Testis (tissue), 5 donors: ENCODE results near the gene ELF5. TPM values are rescaled to one million over a fixed set of nuclear protein-coding genes. Genes with fewer than 3 reads are reported as not detected.

ENCODE experiments used
- DNase-seq: peaks from one replicate; pipeline ENCODE4 v3.0.0-alpha.2; 2019
- H3K27ac ChIP-seq, 2 donors: fragments of 200-600 bp; sonication (generic); one replicate each; pipeline ENCODE4 v1.5.1; 2019
- H3K27me3 ChIP-seq: fragments of 200-600 bp; sonication (generic); one replicate; pipeline ENCODE4 v1.5.1; 2019
- H3K36me3 ChIP-seq: fragments of 200-600 bp; sonication (generic); one replicate; pipeline ENCODE4 v1.5.1; 2017; ENCODE audit warnings: low read depth; ENCODE audit errors: missing control alignments
- H3K4me1 ChIP-seq: fragments of 200-600 bp; sonication (generic); one replicate; pipeline ENCODE4 v1.5.1; 2019
- H3K4me3 ChIP-seq, 2 donors: fragments of 200-600 bp; sonication (generic); one replicate each; pipeline ENCODE4 v1.5.1; 2017 to 2019
- H3K9me3 ChIP-seq: fragments of 200-600 bp; sonication (generic); one replicate; pipeline ENCODE4 v1.5.1; 2017
- POLR2A ChIP-seq: fragments of 450-650 bp; IDR thresholded peaks from one replicate; pipeline ENCODE4 v1.6.1; 2017; ENCODE audit warnings: antibody characterized with exemption, mild to moderate bottlenecking, moderate library complexity
- WGBS, 2 donors: methylation state at CpG; one replicate each; pipeline ENCODE4 v1.1.5; 2018; 5-methylcytosine and 5-hydroxymethylcytosine counted together
- intact Hi-C: fragments of 100-400 bp; cut with DNase I; formaldehyde crosslinking; loops from one replicate; pipeline ENCODE4 v1.15.1; 2023; ENCODE audit warnings: low total_unique reads
- long read RNA-seq, 2 donors: transcript quantifications; one replicate each; lab custom pipeline, GENCODE V29; 2026
- polyA plus RNA-seq: library from polyadenylated mRNA; stranded (reverse); fragments of 350-450 nt; fragmentation: Illumina TruSeq; extraction: RNeasy Lipid Tissue Mini Kit (QIAGEN cat#74804); gene quantifications from one replicate; pipeline ENCODE4 v1.2.3, GENCODE V29; 2014; ENCODE audit warnings: low read depth, low replicate concordance; ENCODE audit not compliant: insufficient read depth
- total RNA-seq, 2 donors: library from RNA; depleted of rRNA; stranded (reverse); fragments of >200 nt; gene quantifications; one replicate each; pipeline ENCODE4 v1.2.3, GENCODE V29; 2016
- TF ChIP-seq, protein P1 (sequence below), 3 experiments: fragments of 450-650 bp in 2 of 3; fragments of 200-600 bp in 1 of 3; sonication (generic) in 1 of 3; IDR thresholded peaks; one replicate each; pipeline ENCODE4 v1.5.1; 2016 to 2019; ENCODE audit warnings: antibody characterized with exemption in 3 of 3, mild to moderate bottlenecking in 2 of 3, moderate library complexity in 1 of 3

Gene ELF5
- under 1 TPM; 0.43 to 0.63 TPM for total RNA-seq
- 0.34 TPM for polyA plus RNA-seq
- long read RNA-seq, donor 1: 0 reads
- long read RNA-seq, donor 2: 0 reads

DNA sequence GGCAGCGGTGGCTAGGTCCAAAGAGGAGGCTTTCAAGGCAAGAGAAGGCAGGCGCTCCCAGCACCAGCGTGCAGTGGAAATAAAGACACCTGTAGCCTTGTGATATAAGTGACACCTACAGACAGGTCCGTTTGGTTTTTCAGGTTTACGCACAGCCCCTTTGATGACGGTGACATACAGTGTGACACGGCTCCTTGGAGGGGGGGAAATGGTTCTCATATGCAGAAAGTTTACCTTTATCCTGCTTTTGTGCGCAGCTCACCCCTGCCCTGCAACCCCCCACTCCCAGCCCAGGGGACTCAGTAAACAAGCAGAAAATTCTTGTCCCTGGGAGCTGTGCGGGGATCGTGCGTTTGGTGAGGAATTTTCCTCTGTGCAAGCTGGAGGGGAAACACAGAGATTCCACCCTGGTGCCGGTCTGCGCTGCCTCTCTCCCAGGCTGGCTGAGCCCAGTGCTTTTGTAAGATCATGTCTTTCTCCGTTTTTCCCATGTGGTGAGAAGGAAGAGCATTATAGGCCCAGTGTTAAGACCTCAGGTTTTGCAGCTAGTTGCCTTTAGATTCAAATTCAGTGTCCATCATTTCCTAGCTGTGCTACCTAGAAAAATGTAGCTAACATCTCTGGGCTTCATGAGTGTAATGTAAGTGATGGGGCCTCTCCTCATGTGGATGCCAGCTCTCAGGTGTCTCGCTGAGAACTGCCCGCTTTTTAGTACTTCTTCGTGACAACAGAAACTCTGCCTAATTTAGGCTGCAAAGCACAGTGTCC lies at the start of gene ELF5:
Gene ELF5, minus strand, starts transcription at position 113 of the 768 bp plus-strand sequence. CDS start 8,045 bp downstream, outside the sequence.
- no peak within 1 kb of the TSS for H3K27ac ChIP-seq
- no peaks in the 10 kb centered on the region for H3K4me1 ChIP-seq
- DNase-seq: no peak
- no peaks in the 10 kb centered on the region for H3K9me3 ChIP-seq
- no peak within 1 kb of the TSS for H3K4me3 ChIP-seq
- intact Hi-C loops: no loop called here
- TF ChIP-seq POLR2A: no peak
- TF ChIP-seq, protein P1, sequence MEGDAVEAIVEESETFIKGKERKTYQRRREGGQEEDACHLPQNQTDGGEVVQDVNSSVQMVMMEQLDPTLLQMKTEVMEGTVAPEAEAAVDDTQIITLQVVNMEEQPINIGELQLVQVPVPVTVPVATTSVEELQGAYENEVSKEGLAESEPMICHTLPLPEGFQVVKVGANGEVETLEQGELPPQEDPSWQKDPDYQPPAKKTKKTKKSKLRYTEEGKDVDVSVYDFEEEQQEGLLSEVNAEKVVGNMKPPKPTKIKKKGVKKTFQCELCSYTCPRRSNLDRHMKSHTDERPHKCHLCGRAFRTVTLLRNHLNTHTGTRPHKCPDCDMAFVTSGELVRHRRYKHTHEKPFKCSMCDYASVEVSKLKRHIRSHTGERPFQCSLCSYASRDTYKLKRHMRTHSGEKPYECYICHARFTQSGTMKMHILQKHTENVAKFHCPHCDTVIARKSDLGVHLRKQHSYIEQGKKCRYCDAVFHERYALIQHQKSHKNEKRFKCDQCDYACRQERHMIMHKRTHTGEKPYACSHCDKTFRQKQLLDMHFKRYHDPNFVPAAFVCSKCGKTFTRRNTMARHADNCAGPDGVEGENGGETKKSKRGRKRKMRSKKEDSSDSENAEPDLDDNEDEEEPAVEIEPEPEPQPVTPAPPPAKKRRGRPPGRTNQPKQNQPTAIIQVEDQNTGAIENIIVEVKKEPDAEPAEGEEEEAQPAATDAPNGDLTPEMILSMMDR (IDR thresholded peaks at IDR 0.05): no peak
- WGBS, 2 donors: 62 to 65% methylated on average over 17 of the region's 17 CpGs
- H3K36me3 ChIP-seq: no peaks in the 10 kb centered on the region
- no peaks in the 10 kb centered on the region for H3K27me3 ChIP-seq

DNA sequence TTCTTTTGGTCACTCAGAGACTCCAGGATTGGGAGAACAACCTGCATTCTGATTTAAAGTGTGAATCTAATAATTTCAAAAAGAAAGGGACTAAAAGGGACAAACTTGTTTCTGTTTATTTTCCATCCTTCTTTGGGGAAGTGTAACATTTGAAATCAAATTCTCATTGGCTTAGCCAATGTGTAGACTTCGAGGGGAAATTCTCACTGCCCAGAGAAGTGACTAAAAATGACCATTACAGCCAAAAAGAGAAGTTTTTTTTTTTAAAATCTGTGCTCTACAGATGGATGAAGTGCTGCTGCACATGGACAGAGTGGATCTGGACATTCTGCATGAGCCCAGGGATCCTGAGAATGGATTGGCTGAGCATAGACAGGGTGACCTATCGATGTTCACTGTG lies 49.4 kb upstream of the ELF5 start:
- H3K4me3 ChIP-seq: no peak overlapping the region
- no peak for TF ChIP-seq POLR2A
- TF ChIP-seq, protein P1 (IDR thresholded peaks at IDR 0.05): no peak
- no peaks in the 10 kb centered on the region for H3K9me3 ChIP-seq
- no peaks in the 10 kb centered on the region for H3K27me3 ChIP-seq
- no peaks in the 10 kb centered on the region for H3K4me1 ChIP-seq
- intact Hi-C loops: no loop called here
- no peaks in the 10 kb centered on the region for H3K36me3 ChIP-seq
- 79 to 84% methylated on average over 2 of the region's 2 CpGs for WGBS, 2 donors
- no peak for DNase-seq
- H3K27ac ChIP-seq: no peak overlapping the region

DNA sequence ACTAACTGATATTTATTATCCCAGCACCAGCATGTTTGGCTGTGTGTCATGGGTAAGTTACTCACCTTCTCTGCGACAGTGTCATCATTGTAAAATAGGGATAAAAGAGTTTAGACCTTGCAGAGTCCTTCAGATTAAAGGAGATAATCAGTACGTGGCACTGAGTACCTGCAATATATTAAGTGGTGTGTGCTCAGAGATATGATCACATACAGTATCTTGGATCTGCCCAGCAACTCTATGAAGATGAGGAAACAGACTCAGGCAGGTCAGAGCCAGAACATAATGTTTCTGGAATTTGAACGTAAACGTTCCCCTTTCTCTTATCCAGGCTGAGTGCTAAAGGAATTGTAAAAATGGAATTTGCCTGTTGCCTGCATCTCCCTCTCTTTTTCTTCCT lies 46.9 kb upstream of the ELF5 start:
- whole genome bisulfite sequencing, 2 donors: 79 to 82% methylated on average over 4 of the region's 4 CpGs
- H3K27ac ChIP-seq: no peak overlapping the region
- H3K9me3 ChIP-seq: no peaks in the 10 kb centered on the region
- no peaks in the 10 kb centered on the region for H3K4me1 ChIP-seq
- no peak for DNase-seq
- H3K27me3 ChIP-seq: no peaks in the 10 kb centered on the region
- TF ChIP-seq, protein P1 (IDR thresholded peaks at IDR 0.05): no peak
- no peak for TF ChIP-seq POLR2A
- H3K36me3 ChIP-seq: no peaks in the 10 kb centered on the region
- H3K4me3 ChIP-seq: no peak overlapping the region
- intact Hi-C loops: no loop called here

DNA sequence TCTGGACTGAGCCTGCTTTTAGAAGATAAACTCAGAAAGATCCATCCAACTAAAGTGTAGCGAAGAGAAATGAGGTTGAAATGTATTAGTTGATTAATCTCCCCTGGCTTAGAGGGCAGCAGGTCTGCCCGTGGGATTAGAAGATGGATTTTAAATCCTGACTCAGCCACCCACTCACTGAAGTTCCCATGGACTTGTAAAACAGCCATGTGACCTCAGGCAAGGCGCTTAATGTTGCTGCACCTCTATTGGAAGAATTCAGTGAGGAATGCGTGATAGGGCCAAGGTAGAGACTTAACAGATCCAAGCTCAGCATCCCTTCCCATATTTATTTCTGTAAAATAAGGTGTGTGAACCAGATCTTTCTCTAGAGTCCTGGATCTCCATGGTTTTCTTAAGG lies 45.1 kb upstream of the ELF5 start:
- WGBS, 2 donors: 84 to 90% methylated on average over 4 of the region's 4 CpGs
- no peak for TF ChIP-seq POLR2A
- TF ChIP-seq, protein P1 (IDR thresholded peaks at IDR 0.05): no peak
- intact Hi-C loops: no loop called here
- no peaks in the 10 kb centered on the region for H3K27me3 ChIP-seq
- H3K27ac ChIP-seq: no peak overlapping the region
- H3K9me3 ChIP-seq: no peaks in the 10 kb centered on the region
- no peak for DNase-seq
- H3K36me3 ChIP-seq: no peaks in the 10 kb centered on the region
- H3K4me3 ChIP-seq: no peak overlapping the region
- no peaks in the 10 kb centered on the region for H3K4me1 ChIP-seq

DNA sequence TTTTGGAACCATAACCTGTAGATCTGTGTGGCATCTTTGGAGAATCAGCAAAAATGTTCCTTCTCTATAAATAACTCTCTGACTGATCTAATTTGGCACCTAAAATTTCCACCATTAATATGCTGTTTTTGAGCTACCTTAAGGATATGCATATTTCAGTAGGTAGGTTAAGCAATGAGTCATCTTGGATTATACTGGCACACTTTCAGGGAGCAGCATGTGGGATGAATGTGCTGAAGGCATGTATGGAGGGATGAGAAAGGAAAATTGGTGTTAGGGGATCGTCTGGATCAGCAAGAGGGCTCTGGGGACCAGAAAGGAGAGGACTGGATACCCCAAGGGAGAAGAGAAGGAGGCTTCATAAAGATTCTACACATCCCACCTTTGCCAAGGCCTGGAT lies 44.6 kb upstream of the ELF5 start:
- H3K4me1 ChIP-seq: no peaks in the 10 kb centered on the region
- intact Hi-C loops: no loop called here
- TF ChIP-seq POLR2A: no peak
- TF ChIP-seq, protein P1 (IDR thresholded peaks at IDR 0.05): no peak
- H3K36me3 ChIP-seq: no peaks in the 10 kb centered on the region
- no peaks in the 10 kb centered on the region for H3K27me3 ChIP-seq
- no peak overlapping the region for H3K4me3 ChIP-seq
- DNase-seq: no peak
- H3K9me3 ChIP-seq: no peaks in the 10 kb centered on the region
- WGBS, 2 donors: 61 to 65% methylated on average over 1 of the region's 1 CpG
- no peak overlapping the region for H3K27ac ChIP-seq
